HepG2 (cell line): ENCODE data around the gene E2F1. TPM values are rescaled to one million over a fixed set of nuclear protein-coding genes. Genes with fewer than 3 reads are reported as not detected.

ENCODE experiments used
- CENPT ChIP-seq: sonication (generic); formaldehyde crosslinking; IDR thresholded peaks from 2 replicates; pipeline ENCODE4 v1.8.0; 2022; ENCODE audit warnings: low read depth, mild to moderate bottlenecking, moderate library complexity, missing genetic modification reagents
- FOXO1 ChIP-seq: sonication (generic); formaldehyde crosslinking; IDR thresholded peaks from 2 replicates; pipeline ENCODE4 v1.4.0; 2020; ENCODE audit warnings: missing genetic modification reagents
- HES4 ChIP-seq: sonication (generic); formaldehyde crosslinking; IDR thresholded peaks from 2 replicates; pipeline ENCODE4 v1.9.0; 2021; ENCODE audit warnings: mild to moderate bottlenecking, missing genetic modification reagents, borderline replicate concordance
- RXRA ChIP-seq: sonication (generic); formaldehyde crosslinking; IDR thresholded peaks from 2 replicates; pipeline ENCODE4 v1.5.1; 2020; ENCODE audit warnings: missing genetic modification reagents
- SALL1 ChIP-seq: sonication (generic); formaldehyde crosslinking; IDR thresholded peaks from 2 replicates; pipeline ENCODE4 v1.8.0; 2022; ENCODE audit warnings: mild to moderate bottlenecking, missing genetic modification reagents
- ZBTB38 ChIP-seq: sonication (generic); formaldehyde crosslinking; IDR thresholded peaks from 2 replicates; pipeline ENCODE4 v1.5.1; 2020; ENCODE audit warnings: mild to moderate bottlenecking, missing genetic modification reagents
- ZBTB42 ChIP-seq: sonication (generic); formaldehyde crosslinking; IDR thresholded peaks from 2 replicates; pipeline ENCODE4 v1.5.0; 2020; ENCODE audit warnings: mild to moderate bottlenecking, missing genetic modification reagents
- ZFAT ChIP-seq: sonication (generic); formaldehyde crosslinking; conservative IDR thresholded peaks from 2 replicates; pipeline ENCODE4 v1.8.1; 2023; ENCODE audit warnings: missing genetic modification reagents, inconsistent platforms
- ZFX ChIP-seq: sonication (generic); formaldehyde crosslinking; IDR thresholded peaks from 2 replicates; pipeline ENCODE4 v1.4.0; 2020; ENCODE audit warnings: mild to moderate bottlenecking, low read depth, missing genetic modification reagents, moderate library complexity
- ZNF563 ChIP-seq: sonication (generic); formaldehyde crosslinking; IDR thresholded peaks from 2 replicates; pipeline ENCODE4 v1.8.0; 2022; ENCODE audit warnings: mild to moderate bottlenecking, moderate library complexity, missing genetic modification reagents
- ZNF761 ChIP-seq: sonication (generic); formaldehyde crosslinking; conservative IDR thresholded peaks from 2 replicates; pipeline ENCODE4 v1.4.0; 2020; ENCODE audit warnings: mild to moderate bottlenecking, missing genetic modification reagents
- polyA plus RNA-seq, 8 experiments: library from polyadenylated mRNA; depleted of rRNA in 3 of 8; stranded (reverse) in 7 of 8; unstranded in 1 of 8; fragments of >200 nt; fragmentation: Illumina TruSeq in 4 of 8; extraction: Trizol in 4 of 8; gene quantifications; 2 replicates each; pipeline versions ENCODE4 v1.2.1 to v1.2.3, GENCODE V29; 2011 to 2016; ENCODE audit warnings: low read depth in 4 of 8, missing spikeins in 1 of 8, mixed read lengths in 1 of 8; ENCODE audit not compliant: insufficient read depth in 1 of 8
- total RNA-seq, 5 experiments: library from RNA; depleted of rRNA; stranded (reverse); fragments of >200 nt; fragmentation: Illumina TruSeq; extraction: Trizol; gene quantifications; 2 replicates each; pipeline ENCODE4 v1.2.3, GENCODE V29; 2016; ENCODE audit warnings: low read depth in 1 of 5
- TF ChIP-seq, protein P1 (sequence below): sonication (generic); formaldehyde crosslinking; IDR thresholded peaks from 2 replicates; pipeline ENCODE4; 2020; ENCODE audit warnings: missing genetic modification reagents, mild to moderate bottlenecking, borderline replicate concordance
- TF ChIP-seq, protein P2 (sequence below): IDR thresholded peaks from 2 replicates; pipeline ENCODE4 v1.6.1; 2012; ENCODE audit warnings: inconsistent platforms
- TF ChIP-seq, protein P3 (sequence below): sonication (generic); formaldehyde crosslinking; IDR thresholded peaks from 2 replicates; pipeline ENCODE4 v1.5.0; 2020; ENCODE audit warnings: mild to moderate bottlenecking, missing genetic modification reagents
- TF ChIP-seq, protein P4 (sequence below): IDR thresholded peaks from 2 replicates; pipeline ENCODE4 v1.6.1; 2016
- TF ChIP-seq, protein P5 (sequence below), 2 experiments: sonication (generic) in 1 of 2; formaldehyde crosslinking in 1 of 2; IDR thresholded peaks; 2 replicates each; pipeline versions ENCODE4 v1.6.1 to v1.9.0; 2014 to 2022; ENCODE audit warnings: antibody characterized with exemption in 1 of 2, borderline replicate concordance in 1 of 2, inconsistent platforms in 1 of 2, low read depth in 1 of 2, missing genetic modification reagents in 1 of 2

The E2F1 gene
- total and polyA plus RNA-seq, 2 of the 13 experiments (the other 11 are each of a cell fraction or from before 2014, with no cell fraction given), result 25.5 to 39.4 TPM

DNA sequence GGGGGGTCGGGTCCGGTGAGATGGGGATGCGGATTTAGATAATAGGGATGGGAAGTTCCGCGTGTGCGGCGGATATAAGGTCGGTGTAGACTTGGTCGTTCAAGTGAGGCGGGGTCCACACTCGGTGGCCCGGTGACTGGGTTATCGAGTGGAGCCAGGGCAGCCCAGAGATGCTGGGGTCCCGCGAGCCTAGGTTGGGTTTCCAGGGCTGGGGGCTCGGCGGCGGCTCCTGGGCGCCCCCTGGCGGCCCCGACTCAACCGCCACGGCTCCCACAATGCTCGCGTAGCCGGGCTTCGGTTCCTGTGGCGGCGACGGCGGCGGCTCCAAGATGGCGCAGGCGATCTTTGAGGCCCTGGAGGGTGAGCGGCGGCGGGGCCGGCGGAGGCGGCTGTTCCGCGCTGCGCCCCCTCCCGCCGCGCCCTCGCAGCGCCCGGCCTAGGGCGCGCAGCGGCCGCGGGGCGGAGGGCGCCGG lies 45.5 kb upstream of the E2F1 start, which contains the start of gene ZNF341 (continued):
- TF ChIP-seq, protein P1, sequence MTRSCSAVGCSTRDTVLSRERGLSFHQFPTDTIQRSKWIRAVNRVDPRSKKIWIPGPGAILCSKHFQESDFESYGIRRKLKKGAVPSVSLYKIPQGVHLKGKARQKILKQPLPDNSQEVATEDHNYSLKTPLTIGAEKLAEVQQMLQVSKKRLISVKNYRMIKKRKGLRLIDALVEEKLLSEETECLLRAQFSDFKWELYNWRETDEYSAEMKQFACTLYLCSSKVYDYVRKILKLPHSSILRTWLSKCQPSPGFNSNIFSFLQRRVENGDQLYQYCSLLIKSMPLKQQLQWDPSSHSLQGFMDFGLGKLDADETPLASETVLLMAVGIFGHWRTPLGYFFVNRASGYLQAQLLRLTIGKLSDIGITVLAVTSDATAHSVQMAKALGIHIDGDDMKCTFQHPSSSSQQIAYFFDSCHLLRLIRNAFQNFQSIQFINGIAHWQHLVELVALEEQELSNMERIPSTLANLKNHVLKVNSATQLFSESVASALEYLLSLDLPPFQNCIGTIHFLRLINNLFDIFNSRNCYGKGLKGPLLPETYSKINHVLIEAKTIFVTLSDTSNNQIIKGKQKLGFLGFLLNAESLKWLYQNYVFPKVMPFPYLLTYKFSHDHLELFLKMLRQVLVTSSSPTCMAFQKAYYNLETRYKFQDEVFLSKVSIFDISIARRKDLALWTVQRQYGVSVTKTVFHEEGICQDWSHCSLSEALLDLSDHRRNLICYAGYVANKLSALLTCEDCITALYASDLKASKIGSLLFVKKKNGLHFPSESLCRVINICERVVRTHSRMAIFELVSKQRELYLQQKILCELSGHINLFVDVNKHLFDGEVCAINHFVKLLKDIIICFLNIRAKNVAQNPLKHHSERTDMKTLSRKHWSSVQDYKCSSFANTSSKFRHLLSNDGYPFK (CRISPR knock-in tag), result no peak; the same call in 1 of the 2 replicates
- TF ChIP-seq, protein P2, sequence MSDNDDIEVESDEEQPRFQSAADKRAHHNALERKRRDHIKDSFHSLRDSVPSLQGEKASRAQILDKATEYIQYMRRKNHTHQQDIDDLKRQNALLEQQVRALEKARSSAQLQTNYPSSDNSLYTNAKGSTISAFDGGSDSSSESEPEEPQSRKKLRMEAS, result no peak
- TF ChIP-seq SALL1 (CRISPR knock-in tag) (peak; percentile 77; the same call in 1 of the 2 replicates), ZNF761 (CRISPR knock-in tag) (peak; percentile 77), ZBTB42 (0 out of 2 replicates have a peak, but pooled peaks have one; percentile 71), RXRA (CRISPR knock-in tag) (peak; percentile 79), HES4 (CRISPR knock-in tag) (no peak), CENPT (CRISPR knock-in tag) (peak; percentile 84), FOXO1 (CRISPR knock-in tag) (no peak), ZNF563 (CRISPR knock-in tag) (no peak), ZFX (CRISPR knock-in tag) (no peak), ZBTB38 (CRISPR knock-in tag) (no peak), ZFAT (CRISPR knock-in tag) (no peak)
- TF ChIP-seq, protein P3, sequence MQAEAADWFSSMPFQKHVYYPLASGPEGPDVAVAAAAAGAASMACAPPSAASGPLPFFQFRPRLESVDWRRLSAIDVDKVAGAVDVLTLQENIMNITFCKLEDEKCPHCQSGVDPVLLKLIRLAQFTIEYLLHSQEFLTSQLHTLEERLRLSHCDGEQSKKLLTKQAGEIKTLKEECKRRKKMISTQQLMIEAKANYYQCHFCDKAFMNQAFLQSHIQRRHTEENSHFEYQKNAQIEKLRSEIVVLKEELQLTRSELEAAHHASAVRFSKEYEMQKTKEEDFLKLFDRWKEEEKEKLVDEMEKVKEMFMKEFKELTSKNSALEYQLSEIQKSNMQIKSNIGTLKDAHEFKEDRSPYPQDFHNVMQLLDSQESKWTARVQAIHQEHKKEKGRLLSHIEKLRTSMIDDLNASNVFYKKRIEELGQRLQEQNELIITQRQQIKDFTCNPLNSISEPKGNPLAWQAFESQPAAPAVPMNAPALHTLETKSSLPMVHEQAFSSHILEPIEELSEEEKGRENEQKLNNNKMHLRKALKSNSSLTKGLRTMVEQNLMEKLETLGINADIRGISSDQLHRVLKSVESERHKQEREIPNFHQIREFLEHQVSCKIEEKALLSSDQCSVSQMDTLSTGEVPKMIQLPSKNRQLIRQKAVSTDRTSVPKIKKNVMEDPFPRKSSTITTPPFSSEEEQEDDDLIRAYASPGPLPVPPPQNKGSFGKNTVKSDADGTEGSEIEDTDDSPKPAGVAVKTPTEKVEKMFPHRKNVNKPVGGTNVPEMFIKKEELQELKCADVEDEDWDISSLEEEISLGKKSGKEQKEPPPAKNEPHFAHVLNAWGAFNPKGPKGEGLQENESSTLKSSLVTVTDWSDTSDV, result no peak
- TF ChIP-seq, protein P4, sequence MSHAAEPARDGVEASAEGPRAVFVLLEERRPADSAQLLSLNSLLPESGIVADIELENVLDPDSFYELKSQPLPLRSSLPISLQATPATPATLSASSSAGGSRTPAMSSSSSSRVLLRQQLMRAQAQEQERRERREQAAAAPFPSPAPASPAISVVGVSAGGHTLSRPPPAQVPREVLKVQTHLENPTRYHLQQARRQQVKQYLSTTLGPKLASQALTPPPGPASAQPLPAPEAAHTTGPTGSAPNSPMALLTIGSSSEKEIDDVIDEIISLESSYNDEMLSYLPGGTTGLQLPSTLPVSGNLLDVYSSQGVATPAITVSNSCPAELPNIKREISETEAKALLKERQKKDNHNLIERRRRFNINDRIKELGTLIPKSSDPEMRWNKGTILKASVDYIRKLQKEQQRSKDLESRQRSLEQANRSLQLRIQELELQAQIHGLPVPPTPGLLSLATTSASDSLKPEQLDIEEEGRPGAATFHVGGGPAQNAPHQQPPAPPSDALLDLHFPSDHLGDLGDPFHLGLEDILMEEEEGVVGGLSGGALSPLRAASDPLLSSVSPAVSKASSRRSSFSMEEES, result 0 out of 2 replicates have a peak, but pooled peaks have one; percentile 29
- TF ChIP-seq, protein P5, sequence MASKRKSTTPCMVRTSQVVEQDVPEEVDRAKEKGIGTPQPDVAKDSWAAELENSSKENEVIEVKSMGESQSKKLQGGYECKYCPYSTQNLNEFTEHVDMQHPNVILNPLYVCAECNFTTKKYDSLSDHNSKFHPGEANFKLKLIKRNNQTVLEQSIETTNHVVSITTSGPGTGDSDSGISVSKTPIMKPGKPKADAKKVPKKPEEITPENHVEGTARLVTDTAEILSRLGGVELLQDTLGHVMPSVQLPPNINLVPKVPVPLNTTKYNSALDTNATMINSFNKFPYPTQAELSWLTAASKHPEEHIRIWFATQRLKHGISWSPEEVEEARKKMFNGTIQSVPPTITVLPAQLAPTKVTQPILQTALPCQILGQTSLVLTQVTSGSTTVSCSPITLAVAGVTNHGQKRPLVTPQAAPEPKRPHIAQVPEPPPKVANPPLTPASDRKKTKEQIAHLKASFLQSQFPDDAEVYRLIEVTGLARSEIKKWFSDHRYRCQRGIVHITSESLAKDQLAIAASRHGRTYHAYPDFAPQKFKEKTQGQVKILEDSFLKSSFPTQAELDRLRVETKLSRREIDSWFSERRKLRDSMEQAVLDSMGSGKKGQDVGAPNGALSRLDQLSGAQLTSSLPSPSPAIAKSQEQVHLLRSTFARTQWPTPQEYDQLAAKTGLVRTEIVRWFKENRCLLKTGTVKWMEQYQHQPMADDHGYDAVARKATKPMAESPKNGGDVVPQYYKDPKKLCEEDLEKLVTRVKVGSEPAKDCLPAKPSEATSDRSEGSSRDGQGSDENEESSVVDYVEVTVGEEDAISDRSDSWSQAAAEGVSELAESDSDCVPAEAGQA (IDR thresholded peaks at IDR 0.05; ENCODE audit: low read depth), result peak; percentile 74; the same call in 1 of the 2 replicates
- TF ChIP-seq, protein P5 (CRISPR knock-in tag; IDR thresholded peaks at IDR 0.05; ENCODE audit: borderline replicate concordance), result no peak
